PC-9 (cell line): Measurements from ENCODE around the gene SPRED1. TPM values are rescaled to one million over a fixed set of nuclear protein-coding genes. Genes with fewer than 3 reads are reported as not detected.

ENCODE experiments used
- BruUV-seq: library from RNA; stranded (reverse); fragments of 400-500 nt; replicated peaks from 2 replicates; lab custom pipeline; 2021; lab: Mats Ljungman, UMichigan
- CTCF ChIA-PET: fragments of 300-600 bp; sonication (Branson Sonifier 250); formaldehyde crosslinking; loops from one replicate; lab custom pipeline; 2022; ENCODE audit warnings: antibody characterized with exemption; lab: Charles Lee
- POLR2A ChIA-PET: fragments of 300-600 bp; sonication (Branson Sonifier 250); formaldehyde crosslinking; loops from one replicate; lab custom pipeline; 2022; ENCODE audit warnings: antibody characterized with exemption; ENCODE audit not compliant: unreplicated experiment; lab: Charles Lee
- DNase-seq, 2 experiments: peaks; one replicate each; pipeline versions ENCODE4 v3.0.0 to v3.0.0-alpha.2; 2015 to 2022; ENCODE audit warnings: mixed read lengths in 1 of 2
- H2AFZ ChIP-seq: fragments of 200-600 bp; sonication (generic); 2 replicates; pipeline ENCODE4 v1.8.1; 2017; ENCODE audit warnings: antibody characterized with exemption
- H3F3A ChIP-seq: fragments of 200-600 bp; sonication (generic); 2 replicates; pipeline ENCODE4 v1.8.1; 2017; ENCODE audit warnings: antibody characterized with exemption, mild to moderate bottlenecking, low read depth; ENCODE audit not compliant: insufficient read depth
- H3K27ac ChIP-seq: fragments of 200-600 bp; sonication (generic); 2 replicates; pipeline ENCODE4 v1.6.1; 2016; ENCODE audit warnings: mixed run types
- H3K27me3 ChIP-seq: fragments of 200-600 bp; sonication (generic); 2 replicates; pipeline ENCODE4 v1.6.1; 2016; ENCODE audit warnings: low read depth, mixed run types; ENCODE audit not compliant: insufficient read depth
- H3K36me3 ChIP-seq: fragments of 200-600 bp; sonication (generic); 2 replicates; pipeline ENCODE4 v1.6.1; 2016; ENCODE audit warnings: low read depth, mixed run types
- H3K4me1 ChIP-seq: fragments of 200-600 bp; sonication (generic); replicated peaks from 2 replicates; pipeline ENCODE4 v1.6.1; 2016; ENCODE audit warnings: mixed run types; ENCODE audit not compliant: insufficient read depth
- H3K4me2 ChIP-seq: fragments of 200-600 bp; sonication (generic); 2 replicates; pipeline ENCODE4 v1.6.1; 2017; ENCODE audit warnings: mixed run types
- H3K4me3 ChIP-seq: fragments of 200-600 bp; sonication (generic); 2 replicates; pipeline ENCODE4 v1.6.1; 2016; ENCODE audit warnings: mixed run types
- H3K79me2 ChIP-seq: fragments of 200-600 bp; sonication (generic); 2 replicates; pipeline ENCODE4 v1.6.1; 2017; ENCODE audit warnings: low read depth, mixed run types
- H3K9me2 ChIP-seq: fragments of 200-600 bp; sonication (generic); 2 replicates; pipeline ENCODE4 v1.8.1; 2017; ENCODE audit warnings: mild to moderate bottlenecking; ENCODE audit not compliant: insufficient read depth
- H3K9me3 ChIP-seq: fragments of 200-600 bp; sonication (generic); 2 replicates; pipeline ENCODE4 v1.8.1; 2016; ENCODE audit warnings: low read depth; ENCODE audit not compliant: insufficient read depth
- H4K20me1 ChIP-seq: fragments of 200-600 bp; sonication (generic); 2 replicates; pipeline ENCODE4 v1.8.1; 2017; ENCODE audit not compliant: insufficient read depth
- EZH2 ChIP-seq: fragments of 200-600 bp; sonication (generic); IDR thresholded peaks from 2 replicates; pipeline ENCODE4 v1.8.0; 2017; ENCODE audit warnings: antibody characterized with exemption, low read depth
- intact Hi-C: fragments of 100-400 bp; cut with micrococcal nuclease; formaldehyde crosslinking; loops from one replicate; pipeline ENCODE4 v1.10.0; 2022; ENCODE audit not compliant: unreplicated experiment
- total RNA-seq: library from RNA; stranded (reverse); gene quantifications from 2 replicates; pipeline ENCODE4 v1.2.3, GENCODE V29; 2021
- TF ChIP-seq, protein P1 (sequence below): fragments of 200-600 bp; sonication (generic); conservative IDR thresholded peaks from 2 replicates; pipeline ENCODE4 v1.6.1; 2017; ENCODE audit warnings: mixed run types, antibody characterized with exemption, mild to moderate bottlenecking, moderate library complexity

SPRED1 gene
- total RNA-seq, 1 experiment from 2014 or later: 16.5 TPM

- ChIA-PET POLR2A (no interaction called here), CTCF (no interaction called here)
- no peaks in the 10 kb centered on the region for H3K36me3 ChIP-seq
- H3K9me3 ChIP-seq: no peaks in the 10 kb centered on the region
- H3K27ac ChIP-seq: no peak overlapping the region
- no peak overlapping the region for H3K4me2 ChIP-seq
- TF ChIP-seq, protein P1, sequence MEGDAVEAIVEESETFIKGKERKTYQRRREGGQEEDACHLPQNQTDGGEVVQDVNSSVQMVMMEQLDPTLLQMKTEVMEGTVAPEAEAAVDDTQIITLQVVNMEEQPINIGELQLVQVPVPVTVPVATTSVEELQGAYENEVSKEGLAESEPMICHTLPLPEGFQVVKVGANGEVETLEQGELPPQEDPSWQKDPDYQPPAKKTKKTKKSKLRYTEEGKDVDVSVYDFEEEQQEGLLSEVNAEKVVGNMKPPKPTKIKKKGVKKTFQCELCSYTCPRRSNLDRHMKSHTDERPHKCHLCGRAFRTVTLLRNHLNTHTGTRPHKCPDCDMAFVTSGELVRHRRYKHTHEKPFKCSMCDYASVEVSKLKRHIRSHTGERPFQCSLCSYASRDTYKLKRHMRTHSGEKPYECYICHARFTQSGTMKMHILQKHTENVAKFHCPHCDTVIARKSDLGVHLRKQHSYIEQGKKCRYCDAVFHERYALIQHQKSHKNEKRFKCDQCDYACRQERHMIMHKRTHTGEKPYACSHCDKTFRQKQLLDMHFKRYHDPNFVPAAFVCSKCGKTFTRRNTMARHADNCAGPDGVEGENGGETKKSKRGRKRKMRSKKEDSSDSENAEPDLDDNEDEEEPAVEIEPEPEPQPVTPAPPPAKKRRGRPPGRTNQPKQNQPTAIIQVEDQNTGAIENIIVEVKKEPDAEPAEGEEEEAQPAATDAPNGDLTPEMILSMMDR: no peak
- TF ChIP-seq EZH2: no peak
- H3K4me1 ChIP-seq: no peaks in the 10 kb centered on the region
- no peak overlapping the region for H2AFZ ChIP-seq
- intact Hi-C loops: no loop called here
- no peaks in the 10 kb centered on the region for H4K20me1 ChIP-seq
- BruUV-seq: no TSS peak
- H3K79me2 ChIP-seq: no peaks in the 10 kb centered on the region
- no peak for DNase-seq
- H3K9me2 ChIP-seq: no peaks in the 10 kb centered on the region
- no peak overlapping the region for H3K4me3 ChIP-seq
- no peaks in the 10 kb centered on the region for H3F3A ChIP-seq
- no peaks in the 10 kb centered on the region for H3K27me3 ChIP-seq
Measured at GRCh38 chr15:38367476-38367875, 114.8 kb downstream of the SPRED1 start.

GRCh38 chr15:38369936-38370478 is 117.4 kb downstream of the SPRED1 start:
- no peak overlapping the region for H2AFZ ChIP-seq
- no peaks in the 10 kb centered on the region for H3K4me1 ChIP-seq
- no peak for DNase-seq
- ChIA-PET CTCF (no interaction called here), POLR2A (no interaction called here)
- no peak overlapping the region for H3K4me3 ChIP-seq
- no peak overlapping the region for H3K4me2 ChIP-seq
- no peaks in the 10 kb centered on the region for H3F3A ChIP-seq
- intact Hi-C loops: no loop called here
- H3K27ac ChIP-seq: no peak overlapping the region
- BruUV-seq: no TSS peak
- H3K36me3 ChIP-seq: no peaks in the 10 kb centered on the region
- H4K20me1 ChIP-seq: no peaks in the 10 kb centered on the region
- TF ChIP-seq, protein P1: no peak
- no peak for TF ChIP-seq EZH2
- no peaks in the 10 kb centered on the region for H3K9me2 ChIP-seq
- H3K9me3 ChIP-seq: no peaks in the 10 kb centered on the region
- no peaks in the 10 kb centered on the region for H3K27me3 ChIP-seq
- no peaks in the 10 kb centered on the region for H3K79me2 ChIP-seq

DNA sequence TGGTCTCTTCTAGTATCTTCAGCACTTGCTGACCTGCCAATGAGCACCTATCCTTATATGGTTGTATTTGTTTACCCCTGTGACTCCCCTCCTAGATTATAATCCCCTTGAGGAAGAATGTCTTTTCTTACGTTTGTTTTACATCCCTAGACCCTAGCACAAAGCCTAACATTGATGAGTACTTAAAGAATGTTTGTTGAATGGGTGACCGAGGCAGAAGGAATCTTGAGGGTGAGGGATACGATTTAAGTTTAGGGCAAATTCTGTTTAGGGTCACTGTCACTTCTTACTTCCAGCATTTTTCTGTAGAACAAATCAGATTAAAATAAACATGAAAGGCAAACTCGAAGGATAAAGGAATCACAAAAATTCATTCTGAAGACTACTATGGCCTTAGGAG is 120.4 kb downstream of the SPRED1 start:
- H2AFZ ChIP-seq: no peak overlapping the region
- H3K4me2 ChIP-seq: no peak overlapping the region
- no peaks in the 10 kb centered on the region for H3K79me2 ChIP-seq
- H3F3A ChIP-seq: no peaks in the 10 kb centered on the region
- TF ChIP-seq, protein P1: no peak
- no peak for TF ChIP-seq EZH2
- BruUV-seq: no TSS peak
- H3K4me3 ChIP-seq: no peak overlapping the region
- intact Hi-C loops: no loop called here
- ChIA-PET CTCF (no interaction called here), POLR2A (no interaction called here)
- H3K4me1 ChIP-seq: no peaks in the 10 kb centered on the region
- H3K27ac ChIP-seq: no peak overlapping the region
- H4K20me1 ChIP-seq: no peaks in the 10 kb centered on the region
- no peak for DNase-seq
- H3K27me3 ChIP-seq: no peaks in the 10 kb centered on the region
- no peaks in the 10 kb centered on the region for H3K9me2 ChIP-seq
- no peaks in the 10 kb centered on the region for H3K9me3 ChIP-seq
- no peaks in the 10 kb centered on the region for H3K36me3 ChIP-seq
